NOMO-1 (cell line): ENCODE measurements around the gene CIP2A.
"Not testable (repeated sequence)": the region's sequence is repeated elsewhere in the genome, so short reads cannot be mapped to it uniquely, and the experiment has no call there.

Experiments used
- DNase-seq, 2 experiments: peaks; one replicate each; lab custom pipeline; 2025; ENCODE audit not compliant: unreplicated experiment in 2 of 2; lab: John Stamatoyannopoulos, UW

CIP2A gene

GRCh38 chr3:108589081-108589997 is at the start of gene CIP2A, which contains the start of gene DZIP3:
TSS of gene CIP2A (minus strand) at chr3:108589438. CDS start at chr3:108589375, 63 bp downstream.
TSS of gene DZIP3 (plus strand) at chr3:108589722. CDS start at chr3:108605407, 15,685 bp downstream.
- DNase-seq = peak; percentile 77 to 88

- DNase-seq = no peak
These were observed 40.7 kb upstream of the CIP2A start for GRCh38 chr3:108629974-108630373.

GRCh38 chr3:108623504-108623903 is 34.3 kb upstream of the CIP2A start:
- DNase-seq = no peak

GRCh38 chr3:108620250-108620649 is 31.0 kb upstream of the CIP2A start:
- no peak for DNase-seq

- not testable (repeated sequence) for DNase-seq
These were observed 26.9 kb upstream of the CIP2A start for GRCh38 chr3:108616090-108616489.

DNA sequence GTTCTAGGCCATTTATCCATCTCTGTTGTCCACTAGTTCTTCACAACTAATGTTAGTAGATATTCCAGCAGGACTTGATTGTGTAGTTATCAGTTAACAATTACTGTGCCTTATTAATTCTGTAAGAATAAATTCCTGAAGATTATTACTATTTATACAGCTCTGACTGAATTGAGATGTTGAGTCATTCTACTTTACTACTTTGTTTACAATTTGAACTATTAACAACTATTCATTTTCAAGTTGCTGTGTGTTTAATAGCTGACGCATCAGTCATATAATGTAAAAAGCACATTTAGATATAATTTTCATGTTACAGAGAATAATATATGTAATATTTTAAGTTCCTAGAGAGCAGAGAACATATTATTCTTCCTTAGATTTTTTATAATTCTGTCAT is 21.4 kb upstream of the CIP2A start:
- DNase-seq = no peak

DNA sequence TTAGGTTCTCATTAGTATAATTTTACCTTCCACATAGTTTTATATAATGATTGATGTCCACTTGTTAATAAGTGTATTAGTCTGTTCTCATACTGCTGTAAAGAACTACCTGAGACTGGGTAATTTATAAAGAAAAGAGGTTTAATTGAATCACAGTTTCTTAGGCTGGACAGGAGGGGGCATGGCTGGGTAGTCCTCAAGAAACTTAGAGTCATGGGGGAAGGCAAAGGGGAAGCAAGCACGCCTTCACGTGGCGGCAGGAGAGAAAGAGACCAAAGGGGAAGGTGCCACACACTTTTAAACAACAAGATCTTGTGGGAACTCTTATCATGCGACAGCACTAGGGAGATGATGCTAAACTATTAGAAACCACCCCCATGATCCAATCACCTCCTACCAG is 19.5 kb upstream of the CIP2A start:
- no peak for DNase-seq

GRCh38 chr3:108605491-108605890 is 16.3 kb upstream of the CIP2A start:
- no peak for DNase-seq

DNA sequence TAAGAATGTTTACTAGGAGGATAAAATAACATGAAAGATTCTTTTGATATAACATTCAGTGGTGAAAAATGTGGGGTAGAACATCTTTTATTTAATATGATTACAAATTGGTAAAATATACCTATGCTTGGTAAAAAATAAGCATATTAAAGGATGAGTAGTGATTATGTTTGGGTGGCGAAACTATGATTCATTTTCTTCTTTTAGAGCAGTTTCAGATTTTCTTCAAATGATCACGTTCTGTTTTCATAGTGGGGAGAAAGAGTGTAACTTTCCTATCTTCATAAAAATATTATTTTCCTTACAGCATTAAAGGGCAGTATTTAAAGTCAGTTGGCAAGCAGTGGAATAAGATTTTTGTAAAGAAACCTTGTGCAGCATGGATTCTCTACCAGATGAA is 15.8 kb upstream of the CIP2A start:
- no peak for DNase-seq

DNA sequence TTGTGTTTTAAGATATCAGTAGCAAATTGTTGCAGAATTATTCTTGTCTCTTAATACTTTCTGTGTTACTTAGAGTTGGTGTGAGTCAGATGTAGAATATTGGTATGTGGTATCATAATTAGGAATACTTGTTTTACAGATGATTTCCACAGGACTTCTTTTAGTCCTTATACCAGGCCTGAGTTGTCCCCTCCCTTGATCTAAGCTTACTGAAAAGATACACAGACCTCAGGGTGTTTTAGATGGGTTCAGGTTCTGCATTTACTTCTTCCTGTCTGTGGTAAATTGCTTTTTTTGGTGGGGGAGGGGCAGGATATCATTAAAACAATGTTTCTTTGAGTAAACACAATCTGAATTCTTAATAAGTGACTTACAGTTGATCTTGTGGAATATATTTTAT is 14.5 kb upstream of the CIP2A start:
- DNase-seq = no peak

DNA sequence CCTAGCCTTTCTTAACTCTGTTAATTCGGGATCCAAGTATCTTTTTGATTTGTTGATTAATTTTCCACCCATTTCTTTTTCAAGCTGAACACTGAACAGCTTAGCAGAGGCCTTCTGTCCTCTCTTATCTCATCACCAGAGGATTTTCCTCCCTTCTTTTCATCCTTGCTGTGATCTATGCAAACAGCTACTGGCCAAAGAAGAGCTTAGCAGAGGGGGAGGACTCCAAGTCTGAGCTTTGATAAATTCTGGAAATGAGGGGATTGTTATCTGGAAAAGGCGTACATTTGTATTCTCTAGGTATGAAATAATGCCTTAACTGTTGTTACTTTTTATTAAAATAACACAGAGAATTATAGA is 13.7 kb upstream of the CIP2A start:
- no peak for DNase-seq

DNA sequence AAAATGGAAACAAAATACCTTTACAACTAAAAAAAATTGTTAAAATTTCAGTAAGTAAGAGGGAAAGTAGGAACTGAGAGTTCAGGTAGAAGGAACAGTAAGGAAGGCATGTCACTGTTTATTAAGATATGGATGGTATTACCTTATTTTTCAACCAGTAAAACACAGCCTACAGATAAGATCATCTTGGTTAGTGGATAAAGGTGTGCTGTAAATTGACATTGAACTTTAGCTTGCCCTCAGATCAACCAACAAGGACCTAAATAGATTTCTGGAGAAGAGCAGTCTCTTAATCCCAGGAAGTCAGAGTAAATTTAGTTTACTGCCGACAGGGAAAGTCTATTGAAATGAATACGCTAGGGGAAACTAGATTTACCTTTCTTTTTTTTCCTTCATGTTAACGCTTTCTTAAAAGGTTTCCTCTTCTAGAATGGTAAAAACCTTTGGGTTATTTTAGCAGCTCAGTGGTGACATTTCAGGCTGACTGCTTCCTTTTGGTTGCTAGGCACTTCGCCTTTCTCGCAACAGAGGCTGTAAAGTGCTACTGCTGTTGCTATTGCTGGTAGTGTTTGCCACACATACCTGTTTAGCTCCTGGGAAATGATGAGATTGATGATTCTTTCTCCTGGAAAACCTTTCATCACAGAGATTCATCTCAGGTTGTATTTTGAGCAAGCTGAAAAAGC is 13.2 kb upstream of the CIP2A start:
- DNase-seq = no peak

GRCh38 chr3:108599677-108600409 is 10.6 kb upstream of the CIP2A start:
- DNase-seq = no peak

GRCh38 chr3:108598375-108598774 is 9.1 kb upstream of the CIP2A start:
- DNase-seq = no peak

DNA sequence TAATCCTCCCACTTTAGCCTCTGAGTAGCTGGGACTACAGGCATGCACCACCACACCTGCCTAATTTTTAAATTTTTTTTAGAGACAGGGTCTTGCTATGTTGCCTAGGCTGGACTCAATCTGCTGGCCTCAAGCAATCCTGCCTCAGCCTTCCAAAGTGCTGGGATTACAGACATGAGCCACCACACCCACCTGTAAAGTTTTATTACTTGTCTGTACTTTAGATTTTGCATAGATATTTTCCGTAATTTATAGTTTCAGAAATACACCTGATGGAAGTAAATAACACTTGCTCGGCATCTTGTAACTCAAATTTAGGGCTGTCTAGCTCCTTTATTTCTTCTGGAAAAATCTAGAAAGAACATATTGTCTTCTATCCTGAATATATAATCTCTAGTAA is 6.1 kb upstream of the CIP2A start:
- DNase-seq = no peak

GRCh38 chr3:108590460-108590859 is 1.2 kb upstream of the CIP2A start:
- DNase-seq = peak in 1 of 2 experiments; percentile 23

- DNase-seq = no peak
These were observed 723 bp upstream of the CIP2A start for GRCh38 chr3:108589998-108590323.

DNA sequence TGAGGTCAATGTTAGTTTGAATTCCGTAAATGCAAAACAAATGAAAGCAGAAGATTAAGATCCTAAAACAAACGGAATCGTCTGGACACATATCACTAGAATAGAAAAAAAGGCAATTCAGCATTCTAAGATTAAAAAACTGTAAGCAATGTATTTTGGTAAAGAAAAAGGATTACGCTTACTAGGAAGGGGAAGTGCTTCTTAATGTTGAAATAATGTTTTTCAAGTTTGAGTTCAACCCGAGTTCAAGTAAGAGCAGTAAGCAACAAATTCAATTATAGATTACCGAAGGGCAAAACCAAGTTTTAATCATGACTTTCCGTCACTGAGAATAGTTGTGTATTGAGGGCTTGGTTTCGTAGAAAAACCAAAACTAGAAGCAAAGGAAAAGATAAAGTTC is 637 bp downstream of the CIP2A start:
- peak; percentile 4 to 71 for DNase-seq

DNA sequence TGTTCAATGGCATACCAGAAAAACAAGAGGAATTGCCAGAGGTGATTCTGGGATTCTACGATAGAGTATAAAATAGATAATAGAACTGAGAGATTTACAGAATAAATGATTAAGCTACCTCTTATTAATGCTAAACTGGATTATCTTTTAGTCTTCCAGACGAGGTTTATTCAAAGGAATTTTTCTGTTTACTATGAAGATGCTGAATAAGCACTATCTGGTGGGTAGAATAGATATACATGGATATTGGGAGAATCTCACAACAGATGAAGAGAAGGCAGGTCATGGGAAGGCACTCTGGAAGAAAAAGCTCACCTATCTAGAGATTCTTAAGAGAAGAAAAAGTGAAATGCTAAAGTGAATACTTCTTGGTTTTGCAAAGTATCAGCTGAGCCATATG is 11.2 kb downstream of the CIP2A start:
- DNase-seq = no peak

- no peak for DNase-seq
These were observed 19.9 kb downstream of the CIP2A start for GRCh38 chr3:108569336-108569735.

GRCh38 chr3:108566599-108566998 is 22.6 kb downstream of the CIP2A start:
- no peak for DNase-seq
